Panc1 (cell line): ENCODE data around the gene GLRA3.

Experiments used
- CTCF ChIP-seq: fragments of 450-650 bp; IDR thresholded peaks from 2 replicates; pipeline ENCODE4 v1.5.1; 2017; ENCODE audit warnings: mild to moderate bottlenecking
- REST ChIP-seq, 2 experiments: IDR thresholded peaks; 2 replicates each; pipeline ENCODE4 v1.6.1; 2011 to 2012; ENCODE audit warnings: low read depth in 2 of 2, control low read depth in 1 of 2, low read length in 1 of 2, mild to moderate bottlenecking in 1 of 2, moderate library complexity in 1 of 2; ENCODE audit not compliant: insufficient read depth in 1 of 2
- SIN3A ChIP-seq: IDR thresholded peaks from 2 replicates; pipeline ENCODE4 v1.6.1; 2012; ENCODE audit warnings: low read depth, mild to moderate bottlenecking, low read length, moderate library complexity, borderline replicate concordance; ENCODE audit not compliant: insufficient read depth
- TCF7L2 ChIP-seq: IDR thresholded peaks from 2 replicates; pipeline ENCODE4 v1.6.1; 2011; ENCODE audit warnings: mild to moderate bottlenecking, low read depth, low read length, inconsistent platforms

GRCh38 chr4:174752026-174752425, 77.0 kb downstream of the GLRA3 start:
- TF ChIP-seq CTCF (no peak), TCF7L2 (no peak), SIN3A (no peak), REST (IDR thresholded peaks at IDR 0.05; ENCODE audit: insufficient read depth in 1 of 2, low read depth in 2 of 2, low read length in 1 of 2) (no peak)
